Kidney (tissue), 14 donors: ENCODE measurements around the gene TMEM273. TPM values are rescaled to one million over a fixed set of nuclear protein-coding genes. Genes with fewer than 3 reads are reported as not detected.

Experiments
- DNase-seq, 5 donors: peaks; one replicate each; pipeline ENCODE4 v3.0.0-alpha.2; 2013 to 2020
- FAIRE-seq: peaks from 2 replicates; lab custom pipeline; 2012; peaks lifted over from hg19 to GRCh38; lab: Jason Lieb, UNC
- H3K27ac ChIP-seq, 2 donors: one replicate each; pipeline ENCODE4 v1.7.0; 2013; ENCODE audit warnings: low read depth in 2 of 2, low read length in 2 of 2, inconsistent platforms in 1 of 2
- H3K27me3 ChIP-seq: one replicate; pipeline ENCODE4 v1.7.1; 2013; ENCODE audit warnings: low read length, inconsistent platforms; ENCODE audit not compliant: control insufficient read depth, insufficient read depth
- H3K36me3 ChIP-seq, 3 donors: one replicate each; pipeline versions ENCODE4 v1.7.0 to v1.7.1; 2013; ENCODE audit warnings: low read length in 3 of 3, control low read depth in 1 of 3, inconsistent platforms in 1 of 3; ENCODE audit not compliant: insufficient read depth in 3 of 3, control insufficient read depth in 2 of 3
- H3K4me1 ChIP-seq, 3 donors: one replicate each; pipeline versions ENCODE4 v1.7.0 to v1.7.1; 2013; ENCODE audit warnings: low read length in 3 of 3, inconsistent platforms in 1 of 3, low read depth in 1 of 3; ENCODE audit not compliant: control insufficient read depth in 2 of 3, insufficient read depth in 2 of 3
- H3K4me3 ChIP-seq, 3 donors: one replicate each; pipeline versions ENCODE4 v1.7.0 to v1.8.1; 2013; ENCODE audit warnings: low read length in 3 of 3, control low read depth in 1 of 3, inconsistent platforms in 1 of 3
- H3K9ac ChIP-seq, 3 donors: one replicate each; pipeline versions ENCODE4 v1.7.0 to v1.7.1; 2013; ENCODE audit warnings: low read length in 3 of 3, control low read depth in 1 of 3, inconsistent platforms in 1 of 3
- H3K9me3 ChIP-seq, 3 donors: one replicate each; pipeline versions ENCODE4 v1.7.0 to v1.7.1; 2013; ENCODE audit warnings: low read length in 3 of 3, control low read depth in 1 of 3, inconsistent platforms in 1 of 3; ENCODE audit not compliant: control insufficient read depth in 2 of 3, insufficient read depth in 1 of 3
- intact Hi-C: fragments of 100-400 bp; cut with DNase I; formaldehyde crosslinking; loops from one replicate; pipeline ENCODE4 v1.11.1; 2022
- polyA plus RNA-seq: library from polyadenylated mRNA; stranded (reverse); fragments of 350-450 nt; fragmentation: Illumina TruSeq; extraction: RNeasy Lipid Tissue Mini Kit (QIAGEN cat#74804); gene quantifications from one replicate; pipeline ENCODE4 v1.2.3, GENCODE V29; 2014; ENCODE audit warnings: low read depth, low replicate concordance; ENCODE audit not compliant: insufficient read depth
- total RNA-seq: library from RNA; stranded (reverse); fragmentation: NEBNext Ultra II Directional; extraction: Animal tissue kit (Norgen Biotek cat#: 25700); gene quantifications from one replicate; pipeline ENCODE4 v1.2.1, GENCODE V29; 2021
- TF ChIP-seq, protein P1 (sequence below): IDR thresholded peaks from 3 replicates; pipeline ENCODE4 v1.5.1; 2012; ENCODE audit warnings: mild to moderate bottlenecking, moderate library complexity, borderline replicate concordance; ENCODE audit not compliant: insufficient read depth; ENCODE audit errors: extremely low read depth
- donor health status: control.
- donor health status: control.
- donor health status: control.
- donor health status: control.
- donor health status: control.
- donor health status: DM: yes; HTN: yes; CAD: no.
- donor health status: Normal renal cell carcinoma (clear cell type).

TMEM273 gene
- total and polyA plus RNA-seq, 2 donors from 2014 or later: 3.2 to 16.8 TPM

DNA sequence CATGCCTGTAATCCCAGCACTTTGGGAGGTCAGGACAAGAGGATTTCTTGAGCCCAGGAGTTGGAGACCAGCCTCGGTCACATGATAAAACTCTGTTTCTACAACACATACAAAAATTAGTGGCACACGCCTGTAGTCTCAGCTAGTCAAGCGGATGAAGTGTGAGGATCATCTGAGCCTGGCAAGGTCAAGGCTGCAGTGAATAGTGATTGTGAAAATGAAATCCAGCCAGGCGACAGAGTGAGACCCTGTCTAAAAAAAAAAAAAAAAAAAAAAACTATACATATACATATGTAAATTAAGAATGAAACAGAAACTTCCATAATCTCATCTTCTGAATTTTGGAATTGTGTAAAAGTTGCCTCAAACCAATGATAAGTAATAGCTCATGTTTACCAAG is 36.2 kb downstream of the TMEM273 start:
- FAIRE-seq: no peak
- no peaks in the 10 kb centered on the region for H3K27me3 ChIP-seq
- intact Hi-C loops: no loop called here

DNA sequence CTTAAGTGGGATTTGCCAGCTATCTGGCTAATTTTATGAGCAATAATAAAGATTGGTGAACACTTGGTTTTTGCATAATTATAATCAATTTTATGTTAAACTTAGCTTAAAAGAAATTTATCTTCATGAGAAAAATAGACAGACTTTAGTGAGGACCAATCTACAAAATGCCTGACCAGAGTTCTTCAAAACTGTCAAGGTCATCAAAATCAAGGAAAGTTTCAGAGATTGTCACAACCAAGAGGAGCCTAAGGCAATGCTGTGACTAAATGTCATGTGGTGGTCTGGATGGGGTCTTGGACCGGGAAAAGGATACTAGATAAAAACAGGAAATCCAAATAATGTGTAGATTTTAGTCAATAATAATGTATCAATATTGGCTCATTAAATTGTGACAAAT is 36.7 kb downstream of the TMEM273 start:
- Histone ChIP-seq H3K4me1 (no peaks in the 10 kb centered on the region), H3K9me3 (peaks cover 0 to 6% (median 0%) of the 10 kb centered on the region in 3 donors), H3K9ac (no peak overlapping the region), H3K36me3 (no peaks in the 10 kb centered on the region), H3K4me3 (no peak overlapping the region), H3K27me3 (no peaks in the 10 kb centered on the region), H3K27ac (no peak overlapping the region)
- TF ChIP-seq, protein P1, sequence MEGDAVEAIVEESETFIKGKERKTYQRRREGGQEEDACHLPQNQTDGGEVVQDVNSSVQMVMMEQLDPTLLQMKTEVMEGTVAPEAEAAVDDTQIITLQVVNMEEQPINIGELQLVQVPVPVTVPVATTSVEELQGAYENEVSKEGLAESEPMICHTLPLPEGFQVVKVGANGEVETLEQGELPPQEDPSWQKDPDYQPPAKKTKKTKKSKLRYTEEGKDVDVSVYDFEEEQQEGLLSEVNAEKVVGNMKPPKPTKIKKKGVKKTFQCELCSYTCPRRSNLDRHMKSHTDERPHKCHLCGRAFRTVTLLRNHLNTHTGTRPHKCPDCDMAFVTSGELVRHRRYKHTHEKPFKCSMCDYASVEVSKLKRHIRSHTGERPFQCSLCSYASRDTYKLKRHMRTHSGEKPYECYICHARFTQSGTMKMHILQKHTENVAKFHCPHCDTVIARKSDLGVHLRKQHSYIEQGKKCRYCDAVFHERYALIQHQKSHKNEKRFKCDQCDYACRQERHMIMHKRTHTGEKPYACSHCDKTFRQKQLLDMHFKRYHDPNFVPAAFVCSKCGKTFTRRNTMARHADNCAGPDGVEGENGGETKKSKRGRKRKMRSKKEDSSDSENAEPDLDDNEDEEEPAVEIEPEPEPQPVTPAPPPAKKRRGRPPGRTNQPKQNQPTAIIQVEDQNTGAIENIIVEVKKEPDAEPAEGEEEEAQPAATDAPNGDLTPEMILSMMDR: no peak
- FAIRE-seq (no peak), DNase-seq (no peak)
- intact Hi-C loops: no loop called here

More for the DNA sequence above, 36.2 kb downstream of the TMEM273 start:
- Histone ChIP-seq H3K9ac (no peak overlapping the region), H3K36me3 (no peaks in the 10 kb centered on the region), H3K27ac (no peak overlapping the region), H3K4me1 (no peaks in the 10 kb centered on the region), H3K9me3 (peaks cover 0 to 6% (median 0%) of the 10 kb centered on the region in 3 donors), H3K4me3 (no peak overlapping the region)
- TF ChIP-seq, protein P1: no peak
- no peak for DNase-seq

DNA sequence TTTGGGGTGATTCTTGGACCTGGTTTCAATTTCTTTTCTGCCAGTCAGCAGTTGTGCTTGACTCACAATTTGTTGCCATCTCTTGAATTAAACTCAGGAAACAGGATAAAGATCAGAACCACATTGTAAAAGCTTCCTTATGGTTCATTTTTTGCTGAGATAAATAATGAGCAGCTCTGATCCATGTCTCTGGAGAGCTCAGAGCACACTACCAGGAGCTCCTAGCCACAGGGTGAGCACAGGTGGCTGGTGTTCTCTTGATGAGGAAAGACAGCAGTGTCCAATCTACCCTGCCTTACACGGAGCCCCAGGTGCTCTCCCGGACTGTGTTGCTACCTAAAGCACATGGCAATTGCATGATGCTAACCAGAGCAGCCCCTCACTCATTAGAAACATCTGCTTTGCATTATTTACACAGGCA is 37.2 kb downstream of the TMEM273 start:
- no peak for FAIRE-seq

More for the DNA sequence above, 37.2 kb downstream of the TMEM273 start:
- Histone ChIP-seq H3K4me3 (no peak overlapping the region), H3K27me3 (no peaks in the 10 kb centered on the region), H3K9me3 (peaks cover 0 to 6% (median 0%) of the 10 kb centered on the region in 3 donors), H3K36me3 (no peaks in the 10 kb centered on the region), H3K27ac (no peak overlapping the region), H3K9ac (no peak overlapping the region), H3K4me1 (no peaks in the 10 kb centered on the region)
- intact Hi-C loops: no loop called here
- TF ChIP-seq, protein P1: no peak
- no peak for DNase-seq
